Mesendoderm (in vitro differentiated cells): ENCODE measurements around the gene SPC24.

Experiments used
- DNase-seq: peaks from one replicate; pipeline ENCODE4 v3.0.0; 2013
- H2AK5ac ChIP-seq: 2 replicates; pipeline ENCODE4 v1.6.1; 2013; ENCODE audit warnings: low read length, inconsistent platforms
- H2BK120ac ChIP-seq: 2 replicates; pipeline ENCODE4 v1.6.1; 2013; ENCODE audit warnings: low read depth, mild to moderate bottlenecking, low read length, moderate library complexity, mixed read lengths
- H2BK15ac ChIP-seq: replicated peaks from 2 replicates; pipeline ENCODE4 v1.6.1; 2013; ENCODE audit warnings: low read depth, mild to moderate bottlenecking, moderate library complexity
- H2BK5ac ChIP-seq: 2 replicates; pipeline ENCODE4 v1.6.1; 2013; ENCODE audit warnings: low read length, inconsistent platforms
- H3K18ac ChIP-seq: 2 replicates; pipeline ENCODE4 v1.6.1; 2013; ENCODE audit warnings: mild to moderate bottlenecking, low read length, mixed read lengths
- H3K23ac ChIP-seq: one replicate; pipeline ENCODE4 v1.6.1; 2013; ENCODE audit warnings: low read length
- H3K27ac ChIP-seq: 2 replicates; pipeline ENCODE4 v1.5.1; 2013; ENCODE audit warnings: low read depth, mild to moderate bottlenecking, inconsistent platforms, low read length, moderate library complexity
- H3K27me3 ChIP-seq: 2 replicates; pipeline ENCODE4 v1.6.1; 2013; ENCODE audit warnings: low read length, control low read depth, mild to moderate bottlenecking, inconsistent platforms; ENCODE audit not compliant: insufficient read depth, poor library complexity
- H3K36me3 ChIP-seq: 2 replicates; pipeline ENCODE4 v1.6.1; 2013; ENCODE audit warnings: low read length, inconsistent platforms; ENCODE audit not compliant: control insufficient read depth, insufficient read depth
- H3K4ac ChIP-seq: one replicate; pipeline ENCODE4 v1.6.1; 2013; ENCODE audit warnings: low read depth, mild to moderate bottlenecking, low read length, moderate library complexity
- H3K4me1 ChIP-seq: 2 replicates; pipeline ENCODE4 v1.6.1; 2013; ENCODE audit warnings: low read depth, low read length, inconsistent platforms; ENCODE audit not compliant: control insufficient read depth
- H3K4me2 ChIP-seq: 2 replicates; pipeline ENCODE4 v1.6.1; 2013; ENCODE audit warnings: low read length
- H3K4me3 ChIP-seq: 2 replicates; pipeline ENCODE4 v1.5.1; 2013; ENCODE audit warnings: mild to moderate bottlenecking, low read length
- H3K56ac ChIP-seq: one replicate; pipeline ENCODE4 v1.6.1; 2013; ENCODE audit warnings: low read length
- H3K79me1 ChIP-seq: 2 replicates; pipeline ENCODE4 v1.6.1; 2013; ENCODE audit warnings: low read length, inconsistent platforms
- H3K79me2 ChIP-seq: 2 replicates; pipeline ENCODE4 v1.6.1; 2013; ENCODE audit warnings: mild to moderate bottlenecking, low read length; ENCODE audit not compliant: control insufficient read depth, insufficient read depth
- H3K9ac ChIP-seq: 2 replicates; pipeline ENCODE4 v1.6.1; 2013; ENCODE audit warnings: low read length, inconsistent platforms
- H4K5ac ChIP-seq: one replicate; pipeline ENCODE4 v1.6.1; 2013; ENCODE audit warnings: low read length
- H4K8ac ChIP-seq: one replicate; pipeline ENCODE4 v1.6.1; 2013; ENCODE audit warnings: low read depth, mild to moderate bottlenecking, control low read depth, low read length, moderate library complexity
- WGBS: extraction: QIAGEN DNeasy Blood & Tissue Kit; methylation state at CpG from one replicate; pipeline ENCODE4 v1.1.7; 2013; ENCODE audit warnings: low lambda C conversion rate, missing lambda C conversion rate; ENCODE audit not compliant: insufficient coverage; ENCODE audit errors: extremely low coverage; 5-methylcytosine and 5-hydroxymethylcytosine counted together

Gene SPC24

GRCh38 chr19:11136400-11137101 is 19.0 kb downstream of the SPC24 start:
- Histone ChIP-seq H3K4ac (no peak overlapping the region), H3K4me1 (peaks cover 2% of the 10 kb centered on the region), H3K18ac (no peak overlapping the region), H4K5ac (no peak overlapping the region), H3K79me1 (peaks cover 4% of the 10 kb centered on the region), H2BK5ac (no peak overlapping the region), H3K9ac (no peak overlapping the region), H3K36me3 (peaks cover 9% of the 10 kb centered on the region), H3K27me3 (no peaks in the 10 kb centered on the region), H2AK5ac (no peak overlapping the region), H3K4me3 (no peak overlapping the region), H3K4me2 (no peak overlapping the region), H2BK120ac (no peak overlapping the region), H3K23ac (no peak overlapping the region), H2BK15ac (no peak overlapping the region), H4K8ac (no peak overlapping the region), H3K79me2 (no peaks in the 10 kb centered on the region), H3K27ac (no peak overlapping the region), H3K56ac (no peak overlapping the region)
- DNase-seq, result no peak
- WGBS, result no CpG with 5 or more reads among the region's 14 CpGs

DNA sequence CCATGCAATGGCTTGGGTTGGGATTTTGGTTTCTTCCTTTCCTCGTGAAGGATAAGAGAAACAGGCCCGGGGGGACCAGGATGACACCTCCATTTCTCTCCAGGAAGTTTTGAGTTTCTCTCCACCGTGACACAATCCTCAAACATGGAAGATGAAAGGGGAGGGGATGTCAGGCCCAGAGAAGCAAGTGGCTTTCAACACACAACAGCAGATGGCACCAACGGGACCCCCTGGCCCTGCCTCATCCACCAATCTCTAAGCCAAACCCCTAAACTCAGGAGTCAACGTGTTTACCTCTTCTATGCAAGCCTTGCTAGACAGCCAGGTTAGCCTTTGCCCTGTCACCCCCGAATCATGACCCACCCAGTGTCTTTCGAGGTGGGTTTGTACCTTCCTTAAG is 24.1 kb downstream of the SPC24 start:
- H2BK15ac ChIP-seq, result no peak overlapping the region
- no peak overlapping the region for H2BK5ac ChIP-seq
- H3K56ac ChIP-seq, result no peak overlapping the region
- H4K8ac ChIP-seq, result no peak overlapping the region
- no peak overlapping the region for H3K4me2 ChIP-seq
- H2AK5ac ChIP-seq, result no peak overlapping the region
- H2BK120ac ChIP-seq, result no peak overlapping the region
- H3K27me3 ChIP-seq, result no peaks in the 10 kb centered on the region
- WGBS, result no CpG with 5 or more reads among the region's 7 CpGs
- no peak overlapping the region for H3K18ac ChIP-seq
- peaks cover 37% of the 10 kb centered on the region for H3K36me3 ChIP-seq
- H3K9ac ChIP-seq, result no peak overlapping the region
- H4K5ac ChIP-seq, result no peak overlapping the region
- DNase-seq, result no peak
- no peaks in the 10 kb centered on the region for H3K4me1 ChIP-seq
- no peak overlapping the region for H3K23ac ChIP-seq
- no peak overlapping the region for H3K4ac ChIP-seq
- no peak overlapping the region for H3K4me3 ChIP-seq
- H3K79me1 ChIP-seq, result peaks cover 8% of the 10 kb centered on the region
- no peaks in the 10 kb centered on the region for H3K79me2 ChIP-seq
- H3K27ac ChIP-seq, result no peak overlapping the region

- Histone ChIP-seq H3K27me3 (no peaks in the 10 kb centered on the region), H3K27ac (no peak overlapping the region), H3K36me3 (peaks cover 40% of the 10 kb centered on the region), H3K4ac (no peak overlapping the region), H4K5ac (no peak overlapping the region), H2BK120ac (no peak overlapping the region), H3K18ac (no peak overlapping the region), H4K8ac (no peak overlapping the region), H2AK5ac (no peak overlapping the region), H2BK15ac (no peak overlapping the region), H3K56ac (no peak overlapping the region), H3K9ac (no peak overlapping the region), H3K23ac (no peak overlapping the region), H3K4me1 (no peaks in the 10 kb centered on the region), H3K79me1 (peaks cover 10% of the 10 kb centered on the region), H3K79me2 (no peaks in the 10 kb centered on the region), H2BK5ac (no peak overlapping the region), H3K4me3 (no peak overlapping the region), H3K4me2 (no peak overlapping the region)
- no CpG with 5 or more reads among the region's 19 CpGs for WGBS
- DNase-seq, result peak; percentile 94
These were observed 24.6 kb downstream of the SPC24 start for GRCh38 chr19:11130824-11131455.

DNA sequence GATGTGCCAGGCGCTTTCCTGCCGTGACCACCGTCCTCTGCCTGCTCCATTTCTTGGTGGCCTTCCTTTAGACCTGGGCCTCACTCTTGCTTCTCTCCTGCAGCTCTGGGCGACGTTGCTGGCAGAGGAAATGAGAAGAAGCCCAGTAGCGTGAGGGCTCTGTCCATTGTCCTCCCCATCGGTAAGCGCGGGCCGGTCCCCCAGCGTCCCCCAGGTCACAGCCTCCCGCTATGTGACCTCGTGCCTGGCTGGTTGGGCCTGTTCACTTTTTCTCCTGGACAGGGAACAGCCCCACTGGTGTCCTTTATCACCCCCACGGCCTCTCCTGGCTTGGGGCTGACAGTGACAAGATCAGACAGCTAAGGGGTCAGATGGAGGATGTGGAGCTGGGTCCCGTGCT is 27.7 kb downstream of the SPC24 start:
- Histone ChIP-seq H2BK5ac (no peak overlapping the region), H2AK5ac (no peak overlapping the region), H3K4me3 (no peak overlapping the region), H4K8ac (no peak overlapping the region), H2BK15ac (no peak overlapping the region), H3K4me2 (no peak overlapping the region), H3K9ac (no peak overlapping the region), H3K56ac (no peak overlapping the region), H3K36me3 (peaks cover 48% of the 10 kb centered on the region), H3K18ac (no peak overlapping the region), H3K27ac (no peak overlapping the region), H3K4ac (no peak overlapping the region), H3K27me3 (no peaks in the 10 kb centered on the region), H3K79me1 (peaks cover 12% of the 10 kb centered on the region), H3K79me2 (no peaks in the 10 kb centered on the region), H4K5ac (no peak overlapping the region), H3K4me1 (no peaks in the 10 kb centered on the region), H3K23ac (no peak overlapping the region), H2BK120ac (no peak overlapping the region)
- WGBS, result no CpG with 5 or more reads among the region's 15 CpGs
- DNase-seq, result no peak

DNA sequence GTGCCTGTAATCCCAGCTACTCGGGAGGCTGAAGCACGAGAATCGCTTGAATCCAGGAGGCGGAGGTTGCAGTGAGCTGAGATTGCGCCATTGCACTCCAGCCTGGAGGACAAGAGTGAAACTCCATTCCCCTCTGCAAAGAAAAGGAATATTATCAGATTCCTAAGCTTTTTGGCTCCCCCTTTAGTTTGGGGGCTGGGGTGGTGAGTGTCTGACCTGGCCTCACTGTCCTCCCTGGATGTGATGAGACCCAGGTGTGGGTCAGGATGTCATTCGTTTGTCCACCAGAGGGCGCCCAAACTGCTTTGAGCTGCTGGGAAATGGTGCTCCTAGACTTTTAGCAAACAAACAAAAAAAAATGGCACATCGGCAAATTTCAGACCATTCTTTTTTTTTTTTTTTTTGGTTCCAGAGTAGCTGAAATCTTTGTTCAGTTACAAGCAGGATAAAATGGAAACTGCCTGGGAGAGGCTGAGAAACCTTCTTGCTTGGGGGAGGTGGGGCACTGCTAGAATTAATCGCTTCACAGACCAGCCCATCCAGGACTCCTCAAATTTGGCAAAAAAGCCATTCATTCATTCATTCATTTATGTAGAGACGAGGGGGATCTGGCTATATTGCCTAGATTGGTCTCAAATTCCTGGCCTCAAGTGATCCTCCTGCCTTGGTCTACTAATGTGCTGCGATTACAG is 29.4 kb downstream of the SPC24 start:
- WGBS, result no CpG with 5 or more reads among the region's 11 CpGs
- Histone ChIP-seq H4K8ac (no peak overlapping the region), H2BK5ac (no peak overlapping the region), H3K4me3 (no peak overlapping the region), H3K23ac (no peak overlapping the region), H3K9ac (no peak overlapping the region), H2BK120ac (no peak overlapping the region), H3K79me2 (no peaks in the 10 kb centered on the region), H3K27me3 (no peaks in the 10 kb centered on the region), H3K27ac (no peak overlapping the region), H3K4me2 (no peak overlapping the region), H3K36me3 (peaks cover 37% of the 10 kb centered on the region), H3K4ac (no peak overlapping the region), H3K4me1 (no peaks in the 10 kb centered on the region), H2AK5ac (no peak overlapping the region), H3K79me1 (peaks cover 7% of the 10 kb centered on the region), H3K18ac (no peak overlapping the region), H4K5ac (no peak overlapping the region), H2BK15ac (no peak overlapping the region), H3K56ac (no peak overlapping the region)
- DNase-seq, result peak; percentile 90
